GM19025 (cell line): Measurements from ENCODE around the gene USP6NL.
"Not testable (repeated sequence)": the region's sequence is repeated elsewhere in the genome, so short reads cannot be mapped to it uniquely, and the experiment has no call there.

ENCODE experiments used
- ATAC-seq: cut with Tn5 transposase; IDR thresholded peaks from one replicate; pipeline ENCODE4 v1.9.1; 2021; ENCODE audit warnings: mild to moderate bottlenecking, low read depth, moderate library complexity; ENCODE audit not compliant: unreplicated experiment

Gene USP6NL

GRCh38 chr10:11522821-11523245, 88.6 kb downstream of the USP6NL start:
- no peak for ATAC-seq

- no peak for ATAC-seq
Observed at GRCh38 chr10:11521860-11522259, 89.6 kb downstream of the USP6NL start.

DNA sequence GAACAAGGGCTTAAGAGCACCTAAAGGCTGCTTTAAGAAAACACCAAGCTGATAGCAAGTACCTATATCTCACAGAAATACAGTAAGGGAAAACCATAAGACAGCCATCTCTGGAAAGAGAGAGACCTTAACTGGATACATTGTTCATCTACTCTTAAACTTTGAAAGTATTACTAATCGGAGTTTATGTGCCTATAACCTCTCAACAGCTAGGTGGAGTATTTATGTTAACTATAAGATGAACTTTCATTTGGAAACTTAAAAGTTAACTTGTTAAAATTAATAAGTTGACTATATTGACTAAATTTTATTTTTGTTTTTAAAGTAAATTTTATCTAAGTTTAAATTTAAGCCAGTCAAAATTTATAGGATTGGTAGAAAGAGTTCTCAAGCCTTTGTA, 90.6 kb downstream of the USP6NL start:
- ATAC-seq = no peak

GRCh38 chr10:11517150-11517549, 94.3 kb downstream of the USP6NL start:
- ATAC-seq = no peak

- peak; percentile 72 for ATAC-seq
Observed at GRCh38 chr10:11516431-11516746, 95.1 kb downstream of the USP6NL start.

DNA sequence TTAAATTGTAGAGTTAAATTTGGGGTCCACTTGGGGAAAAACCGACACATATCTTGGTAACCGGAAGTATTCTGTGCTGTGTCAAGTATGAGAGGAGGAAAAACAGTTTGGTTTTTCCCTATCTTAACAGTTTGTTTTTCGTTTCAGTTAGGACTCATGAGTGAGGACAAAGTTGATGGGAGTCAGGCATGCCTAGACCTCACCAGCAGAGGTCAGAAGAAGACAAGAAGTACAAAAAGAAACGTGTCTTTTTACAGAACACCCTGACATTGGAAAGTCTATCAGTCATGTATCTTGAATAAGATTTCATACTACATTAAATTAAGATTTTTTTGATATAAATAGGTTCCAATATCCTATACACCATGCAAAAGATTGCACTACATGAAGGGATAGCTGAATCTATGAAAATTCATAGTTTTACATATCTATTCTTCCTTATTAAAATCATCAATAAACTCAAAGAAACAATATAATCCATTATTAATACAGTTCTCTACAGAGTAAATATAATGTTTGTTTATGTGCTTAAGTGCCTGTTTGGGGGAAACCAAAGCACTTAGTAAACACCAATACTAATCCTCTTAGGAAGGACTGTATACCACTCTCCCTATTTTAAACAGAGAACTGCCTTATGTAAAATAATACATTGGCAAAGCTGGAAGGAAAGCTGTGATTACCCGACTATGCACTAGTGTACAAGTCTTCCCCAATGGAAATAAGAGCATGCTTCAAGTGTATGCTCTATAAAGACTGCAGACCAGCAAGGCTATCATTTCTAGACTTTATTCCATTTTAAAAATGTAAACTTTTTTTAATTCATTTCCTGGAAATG, 95.6 kb downstream of the USP6NL start:
- peak; percentile 20 for ATAC-seq

GRCh38 chr10:11513727-11514126, 97.7 kb downstream of the USP6NL start:
- no peak for ATAC-seq

- ATAC-seq = no peak
Observed at GRCh38 chr10:11512596-11512995, 98.9 kb downstream of the USP6NL start.

GRCh38 chr10:11511321-11511720, 100.1 kb downstream of the USP6NL start:
- no peak for ATAC-seq

DNA sequence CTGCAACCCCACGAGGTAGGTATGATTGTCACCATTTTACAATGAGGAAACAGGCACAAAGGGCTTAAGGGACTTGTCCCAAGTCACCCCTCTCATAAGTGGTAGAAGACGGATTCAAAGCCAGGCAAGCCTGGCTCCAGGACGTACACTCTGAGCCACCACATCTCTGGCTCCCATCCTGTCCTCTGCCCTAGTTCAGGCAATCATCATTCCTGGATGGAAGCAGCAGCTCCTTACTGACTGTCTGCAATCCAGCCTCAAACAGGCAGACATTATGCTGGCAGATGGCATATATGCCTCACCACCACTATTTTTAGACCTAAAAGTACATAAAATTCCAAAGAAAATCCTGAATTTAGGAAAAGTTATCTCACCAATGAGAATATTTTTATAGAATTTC, 100.7 kb downstream of the USP6NL start:
- ATAC-seq = no peak

GRCh38 chr10:11510281-11510680, 101.2 kb downstream of the USP6NL start:
- no peak for ATAC-seq

DNA sequence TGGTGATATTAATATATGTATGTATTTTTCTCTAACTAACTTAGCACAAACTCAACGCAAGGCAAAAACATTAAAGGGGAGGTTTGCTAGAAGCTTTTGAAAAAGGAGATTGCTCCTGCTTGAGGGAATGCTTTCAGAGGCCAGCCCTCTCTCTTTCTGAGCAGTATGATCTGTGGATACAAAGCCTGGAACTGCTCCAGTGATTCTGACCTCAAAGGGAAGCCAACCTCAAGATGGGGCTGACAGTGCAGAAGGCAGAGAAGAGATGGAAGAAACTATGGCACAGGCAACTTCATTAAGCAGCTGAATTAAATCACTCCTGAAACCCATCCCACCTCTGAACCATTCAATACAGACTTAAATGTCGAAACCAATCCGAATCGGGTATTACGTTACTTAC, 102.4 kb downstream of the USP6NL start:
- no peak for ATAC-seq

- no peak for ATAC-seq
Observed at GRCh38 chr10:11506247-11506789, 105.1 kb downstream of the USP6NL start.

GRCh38 chr10:11505639-11506038, 105.8 kb downstream of the USP6NL start:
- ATAC-seq = no peak

GRCh38 chr10:11504566-11505285, 106.7 kb downstream of the USP6NL start:
- ATAC-seq = no peak

GRCh38 chr10:11501600-11501999, 109.8 kb downstream of the USP6NL start:
- no peak for ATAC-seq

GRCh38 chr10:11499425-11500071, 111.9 kb downstream of the USP6NL start:
- ATAC-seq = peak; percentile 63

DNA sequence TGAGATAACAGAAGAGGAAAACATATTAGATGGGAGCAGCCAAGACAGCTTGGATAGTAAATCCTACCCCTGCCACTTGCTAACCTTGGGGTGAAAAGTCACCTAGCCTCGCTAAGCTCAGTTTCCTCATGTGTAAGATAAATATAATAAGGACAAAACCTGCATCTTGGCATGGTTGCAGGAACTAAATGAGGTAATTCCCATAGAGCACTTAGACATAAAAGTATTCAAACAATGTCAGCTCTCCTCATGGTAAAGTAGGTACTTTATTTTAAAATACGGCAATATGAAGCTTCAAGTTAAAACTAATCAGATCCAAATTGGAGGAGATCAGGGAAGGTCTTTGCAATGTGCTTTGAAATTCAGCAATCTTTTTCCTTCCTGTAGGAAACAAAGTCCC, 113.1 kb downstream of the USP6NL start:
- ATAC-seq = no peak

DNA sequence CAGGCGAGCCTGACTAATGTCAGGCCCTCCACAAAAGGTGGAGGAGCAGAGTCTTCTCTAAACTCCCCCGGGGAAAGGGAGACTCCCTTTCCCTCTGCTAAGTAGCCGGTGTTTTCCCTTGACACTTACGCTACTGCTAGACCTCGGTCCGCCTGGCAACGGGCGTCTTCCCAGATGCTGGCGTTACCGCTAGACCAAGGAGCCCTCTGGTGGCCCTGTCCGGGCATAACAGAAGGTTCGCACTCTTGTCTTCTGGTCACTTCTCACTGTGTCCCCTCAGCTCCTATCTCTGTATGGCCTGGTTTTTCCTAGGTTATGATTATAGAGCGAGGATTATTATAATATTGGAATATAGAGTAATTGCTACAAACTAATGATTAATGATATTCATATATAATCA, 116.5 kb downstream of the USP6NL start:
- not testable (repeated sequence) for ATAC-seq

- no peak for ATAC-seq
Observed at GRCh38 chr10:11493646-11494045, 117.8 kb downstream of the USP6NL start.

- no peak for ATAC-seq
Observed at GRCh38 chr10:11491087-11491486, 120.4 kb downstream of the USP6NL start.
